ENCODE data around the gene CXCL5.

DNA sequence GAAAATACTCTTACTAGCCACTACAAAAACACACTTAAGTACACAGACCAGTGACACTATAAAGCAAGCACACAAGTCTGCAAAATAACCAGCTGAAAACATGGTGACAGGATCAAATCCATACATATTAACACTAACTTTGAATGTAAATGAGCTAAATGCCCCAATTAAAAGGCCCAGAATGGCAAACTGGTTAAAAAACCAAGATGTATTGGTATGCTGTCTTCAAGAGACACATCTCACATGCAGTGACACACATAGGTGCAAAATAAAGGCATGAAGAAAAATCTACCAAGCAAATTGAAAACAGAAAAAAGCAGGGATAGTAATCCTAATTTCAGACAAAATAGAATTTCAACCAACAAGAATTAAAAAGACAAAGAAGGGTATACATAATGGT, 27.5 kb downstream of the CXCL5 start:
- TF ChIP-seq, protein P1, sequence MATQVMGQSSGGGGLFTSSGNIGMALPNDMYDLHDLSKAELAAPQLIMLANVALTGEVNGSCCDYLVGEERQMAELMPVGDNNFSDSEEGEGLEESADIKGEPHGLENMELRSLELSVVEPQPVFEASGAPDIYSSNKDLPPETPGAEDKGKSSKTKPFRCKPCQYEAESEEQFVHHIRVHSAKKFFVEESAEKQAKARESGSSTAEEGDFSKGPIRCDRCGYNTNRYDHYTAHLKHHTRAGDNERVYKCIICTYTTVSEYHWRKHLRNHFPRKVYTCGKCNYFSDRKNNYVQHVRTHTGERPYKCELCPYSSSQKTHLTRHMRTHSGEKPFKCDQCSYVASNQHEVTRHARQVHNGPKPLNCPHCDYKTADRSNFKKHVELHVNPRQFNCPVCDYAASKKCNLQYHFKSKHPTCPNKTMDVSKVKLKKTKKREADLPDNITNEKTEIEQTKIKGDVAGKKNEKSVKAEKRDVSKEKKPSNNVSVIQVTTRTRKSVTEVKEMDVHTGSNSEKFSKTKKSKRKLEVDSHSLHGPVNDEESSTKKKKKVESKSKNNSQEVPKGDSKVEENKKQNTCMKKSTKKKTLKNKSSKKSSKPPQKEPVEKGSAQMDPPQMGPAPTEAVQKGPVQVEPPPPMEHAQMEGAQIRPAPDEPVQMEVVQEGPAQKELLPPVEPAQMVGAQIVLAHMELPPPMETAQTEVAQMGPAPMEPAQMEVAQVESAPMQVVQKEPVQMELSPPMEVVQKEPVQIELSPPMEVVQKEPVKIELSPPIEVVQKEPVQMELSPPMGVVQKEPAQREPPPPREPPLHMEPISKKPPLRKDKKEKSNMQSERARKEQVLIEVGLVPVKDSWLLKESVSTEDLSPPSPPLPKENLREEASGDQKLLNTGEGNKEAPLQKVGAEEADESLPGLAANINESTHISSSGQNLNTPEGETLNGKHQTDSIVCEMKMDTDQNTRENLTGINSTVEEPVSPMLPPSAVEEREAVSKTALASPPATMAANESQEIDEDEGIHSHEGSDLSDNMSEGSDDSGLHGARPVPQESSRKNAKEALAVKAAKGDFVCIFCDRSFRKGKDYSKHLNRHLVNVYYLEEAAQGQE (IDR thresholded peaks at IDR 0.05; ENCODE audit: unreplicated experiment): no peak
- TF ChIP-seq, protein P2, sequence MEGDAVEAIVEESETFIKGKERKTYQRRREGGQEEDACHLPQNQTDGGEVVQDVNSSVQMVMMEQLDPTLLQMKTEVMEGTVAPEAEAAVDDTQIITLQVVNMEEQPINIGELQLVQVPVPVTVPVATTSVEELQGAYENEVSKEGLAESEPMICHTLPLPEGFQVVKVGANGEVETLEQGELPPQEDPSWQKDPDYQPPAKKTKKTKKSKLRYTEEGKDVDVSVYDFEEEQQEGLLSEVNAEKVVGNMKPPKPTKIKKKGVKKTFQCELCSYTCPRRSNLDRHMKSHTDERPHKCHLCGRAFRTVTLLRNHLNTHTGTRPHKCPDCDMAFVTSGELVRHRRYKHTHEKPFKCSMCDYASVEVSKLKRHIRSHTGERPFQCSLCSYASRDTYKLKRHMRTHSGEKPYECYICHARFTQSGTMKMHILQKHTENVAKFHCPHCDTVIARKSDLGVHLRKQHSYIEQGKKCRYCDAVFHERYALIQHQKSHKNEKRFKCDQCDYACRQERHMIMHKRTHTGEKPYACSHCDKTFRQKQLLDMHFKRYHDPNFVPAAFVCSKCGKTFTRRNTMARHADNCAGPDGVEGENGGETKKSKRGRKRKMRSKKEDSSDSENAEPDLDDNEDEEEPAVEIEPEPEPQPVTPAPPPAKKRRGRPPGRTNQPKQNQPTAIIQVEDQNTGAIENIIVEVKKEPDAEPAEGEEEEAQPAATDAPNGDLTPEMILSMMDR (conservative IDR thresholded peaks at IDR 0.05; ENCODE audit: low read depth in 2 of 2): no peak
- no peak for TF ChIP-seq EZH2phosphoT487 (IDR thresholded peaks at IDR 0.05; ENCODE audit: unreplicated experiment)
- no peak for TF ChIP-seq POLR2AphosphoS5 (IDR thresholded peaks at IDR 0.05; ENCODE audit: low read depth)
